CD4-positive, alpha-beta T cell treated with Interleukin-6 at 100 ng/mL for 8 hours (primary cell): ENCODE data around the gene ZNF423.

Source experiments
- DNase-seq: peaks from one replicate; pipeline ENCODE4 v3.0.0-alpha.2; 2020; ENCODE audit warnings: mixed read lengths, low spot score

The ZNF423 gene

DNA sequence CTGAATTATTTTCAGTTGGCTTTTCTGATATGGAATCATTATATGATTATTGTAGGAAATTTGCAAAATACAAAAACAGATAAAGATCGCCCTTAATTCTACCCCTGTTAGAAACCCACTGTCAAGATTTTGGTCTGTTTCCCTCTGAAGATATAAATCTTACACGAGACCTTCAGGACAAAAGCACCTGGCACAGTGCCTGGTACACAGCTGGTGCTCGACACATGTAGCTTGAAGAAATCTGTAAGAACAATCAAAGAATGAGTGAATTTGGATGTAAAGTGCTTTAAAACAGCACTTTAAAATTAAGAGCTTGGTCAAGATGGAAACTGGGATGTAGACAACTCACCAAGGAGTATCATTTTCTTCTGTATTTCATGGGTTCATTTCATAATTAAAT lies 301.2 kb downstream of the ZNF423 start:
- no peak for DNase-seq

DNA sequence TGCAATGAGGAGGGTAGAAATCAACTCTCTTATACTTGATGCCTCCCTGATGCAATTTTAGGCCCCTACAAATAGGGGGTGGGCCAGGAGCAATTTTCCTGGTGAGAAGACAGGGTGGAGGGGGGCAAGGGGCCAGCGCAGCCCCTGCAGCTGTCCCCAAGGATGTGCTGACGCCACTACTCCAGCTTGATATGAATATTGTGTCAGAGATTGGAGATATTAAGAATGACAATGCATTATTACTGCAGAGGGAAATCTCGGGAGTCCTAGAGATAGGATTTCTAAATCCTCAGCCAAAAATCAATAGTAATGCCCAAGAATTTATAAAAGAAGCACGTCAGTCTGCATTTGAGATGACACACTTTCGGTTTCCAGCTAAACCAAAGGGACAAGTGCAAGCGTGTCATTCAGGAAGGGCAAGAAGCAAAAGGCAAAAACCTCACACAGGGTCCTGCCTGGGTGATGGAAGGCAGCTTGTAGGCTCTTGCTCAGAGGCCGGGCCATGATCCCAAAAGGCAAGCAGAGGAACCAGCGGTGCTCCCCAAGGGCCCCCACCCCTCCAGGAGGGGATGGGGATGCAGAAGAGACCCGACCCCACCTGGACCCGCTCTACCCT lies 303.5 kb downstream of the ZNF423 start:
- no peak for DNase-seq

- DNase-seq: no peak
These were observed 305.2 kb downstream of the ZNF423 start for GRCh38 chr16:49550666-49551065.

GRCh38 chr16:49550140-49550539 lies 305.8 kb downstream of the ZNF423 start:
- DNase-seq: no peak

GRCh38 chr16:49548325-49548970 lies 307.5 kb downstream of the ZNF423 start:
- no peak for DNase-seq

- no peak for DNase-seq
These were observed 308.5 kb downstream of the ZNF423 start for GRCh38 chr16:49547448-49547847.

DNA sequence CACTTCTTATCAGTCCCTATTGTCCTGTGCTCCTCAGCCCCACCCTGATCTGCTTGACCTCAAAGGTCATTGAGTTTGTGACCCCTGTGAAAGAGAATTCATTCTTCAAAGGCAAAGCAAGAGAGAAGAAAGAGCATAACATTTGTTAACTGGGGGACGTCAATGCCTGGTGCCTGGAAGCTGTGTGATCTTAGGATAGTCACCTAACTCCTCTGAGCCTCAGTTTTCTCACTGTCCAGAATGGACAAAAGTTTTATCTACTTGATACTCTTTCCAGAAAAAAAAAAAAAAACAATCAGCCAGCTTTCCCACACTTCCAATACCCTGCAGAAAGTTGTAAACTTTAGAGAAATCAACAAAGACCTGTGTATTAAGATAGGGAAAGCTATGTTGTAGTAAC lies 309.2 kb downstream of the ZNF423 start:
- no peak for DNase-seq

DNA sequence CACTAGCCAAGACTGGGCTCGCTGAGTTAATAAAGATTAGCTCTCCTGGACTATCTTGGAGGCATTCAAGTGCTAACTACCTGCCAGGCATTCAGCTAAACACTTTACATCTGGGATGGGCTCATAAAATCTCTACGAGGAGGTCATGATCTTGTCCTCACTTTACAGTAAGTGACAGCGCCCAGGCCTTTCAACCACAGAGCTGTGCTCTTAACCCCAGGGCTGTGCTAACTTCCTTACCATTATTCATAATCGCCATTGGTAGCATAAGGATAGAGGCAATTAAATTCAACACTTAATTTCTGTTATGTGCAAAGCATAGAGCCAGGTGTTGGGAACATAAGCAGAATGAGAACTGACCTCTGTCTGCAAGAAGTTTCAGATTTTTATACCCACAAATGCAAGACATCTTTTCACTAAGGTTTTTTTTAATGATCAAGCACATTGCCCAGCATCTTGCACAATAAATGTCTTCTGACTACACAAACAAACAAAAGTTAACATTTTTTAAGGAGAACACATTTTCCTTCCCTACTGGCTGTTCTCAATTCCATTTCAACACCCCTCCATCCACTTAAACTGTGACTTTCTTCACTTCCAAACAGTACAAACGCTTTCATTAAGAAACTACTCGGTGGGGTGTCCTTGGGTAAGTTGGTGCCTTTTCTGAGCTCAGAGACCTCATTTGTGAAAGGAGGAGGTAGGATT lies 310.0 kb downstream of the ZNF423 start:
- no peak for DNase-seq

DNA sequence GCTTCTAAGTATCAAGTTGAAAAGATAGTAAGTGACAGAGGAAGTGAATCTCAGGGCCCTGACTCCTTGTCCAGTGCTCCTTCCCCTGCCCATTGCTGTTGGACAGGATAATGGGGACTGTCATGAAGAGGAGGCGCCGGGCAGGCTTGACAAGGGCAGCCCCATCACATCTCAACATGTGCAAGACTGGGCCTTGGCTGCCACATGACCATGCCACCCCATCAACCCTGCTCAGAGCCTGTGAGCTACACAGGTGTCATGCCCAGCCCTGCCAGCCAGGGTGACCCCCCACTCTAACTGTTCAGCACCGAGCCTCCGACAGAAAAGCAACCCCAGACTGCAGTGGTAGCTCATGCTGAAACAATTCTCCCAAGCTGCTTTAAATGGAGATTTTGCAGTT lies 310.7 kb downstream of the ZNF423 start:
- DNase-seq: no peak

GRCh38 chr16:49544828-49545227 lies 311.1 kb downstream of the ZNF423 start:
- DNase-seq: no peak

- no peak for DNase-seq
These were observed 312.3 kb downstream of the ZNF423 start for GRCh38 chr16:49543631-49543946.

- DNase-seq: no peak
These were observed 312.8 kb downstream of the ZNF423 start for GRCh38 chr16:49542946-49543630.

DNA sequence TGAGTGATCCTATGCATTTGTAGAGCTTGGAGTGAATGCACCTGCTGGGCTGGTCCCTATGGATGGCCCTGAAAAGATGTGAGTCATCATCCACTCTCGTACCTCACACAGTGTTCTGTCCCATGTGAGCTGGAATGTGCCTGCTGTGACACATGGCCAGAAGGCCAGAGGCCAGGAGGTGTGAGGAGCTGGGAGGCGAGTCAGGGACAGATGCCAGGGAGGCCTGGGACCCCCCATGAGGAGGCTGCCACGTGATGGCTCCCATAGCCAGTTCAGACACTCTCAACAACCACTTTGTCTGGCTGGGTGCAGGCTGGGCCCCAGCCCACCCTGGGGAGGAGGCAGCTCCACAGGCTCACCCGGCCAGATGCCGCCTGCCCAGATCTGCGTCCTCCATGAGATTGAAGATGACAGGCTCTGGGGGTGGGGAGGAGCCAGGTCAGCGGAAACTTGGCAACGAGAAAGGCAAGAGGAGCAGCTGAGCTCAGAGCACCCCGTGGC lies 313.5 kb downstream of the ZNF423 start:
- no peak for DNase-seq

GRCh38 chr16:49540836-49541235 lies 315.1 kb downstream of the ZNF423 start:
- no peak for DNase-seq

GRCh38 chr16:49539758-49540157 lies 316.2 kb downstream of the ZNF423 start:
- DNase-seq: no peak

GRCh38 chr16:49537924-49538459 lies 317.9 kb downstream of the ZNF423 start:
- no peak for DNase-seq

DNA sequence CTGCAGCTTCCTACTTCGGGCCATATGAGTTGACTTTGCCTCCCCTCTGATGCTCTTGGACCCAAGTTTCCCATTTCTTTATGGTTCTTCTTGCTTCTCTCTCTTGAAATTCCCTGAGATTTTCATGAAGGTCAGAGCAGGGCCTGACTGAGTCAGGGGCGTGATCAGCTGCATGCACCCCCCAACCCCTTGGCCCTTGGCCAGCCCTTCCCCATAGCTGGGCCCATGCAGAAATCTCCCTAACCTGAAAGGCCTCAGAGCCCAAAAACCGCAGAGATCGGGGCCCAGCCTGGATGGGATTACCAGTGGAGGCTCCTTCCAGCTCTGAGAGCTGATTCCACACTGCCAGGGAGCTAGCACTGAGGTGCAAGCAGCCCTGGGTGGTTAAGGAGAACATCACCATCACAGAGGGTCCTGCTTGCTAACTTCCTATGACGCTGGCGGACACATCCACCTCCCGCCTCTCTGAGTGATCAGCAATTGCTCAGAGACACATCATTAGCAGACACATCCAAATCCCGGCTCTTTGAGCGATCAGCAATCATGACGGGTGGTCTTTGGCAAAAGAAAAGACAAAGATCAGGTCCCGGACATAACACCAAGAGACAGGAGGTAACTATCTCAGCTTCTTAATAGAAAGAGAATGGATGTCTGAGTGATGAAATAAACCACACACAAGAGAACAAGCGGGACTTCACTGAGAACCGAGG lies 320.9 kb downstream of the ZNF423 start:
- no peak for DNase-seq

- no peak for DNase-seq
These were observed 322.5 kb downstream of the ZNF423 start for GRCh38 chr16:49533422-49533821.

DNA sequence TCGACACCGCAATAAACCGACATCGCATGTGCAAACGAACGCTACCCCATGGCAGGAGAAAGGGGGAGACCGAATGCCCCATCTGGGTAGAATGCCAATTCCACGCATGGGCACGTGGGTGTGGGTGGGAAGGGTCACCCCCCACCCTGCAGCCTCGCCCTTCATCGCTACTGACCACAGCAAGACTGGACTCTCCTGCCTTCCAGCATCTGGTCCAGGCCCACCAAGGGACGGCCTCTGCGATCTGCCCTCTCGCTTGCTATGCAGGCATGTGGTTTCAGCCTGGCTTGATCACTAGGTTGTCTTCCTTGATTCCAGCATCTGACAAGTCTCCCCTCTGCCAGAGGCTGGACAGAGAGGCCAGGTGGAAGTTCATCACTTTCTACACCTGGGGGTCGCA lies 323.0 kb downstream of the ZNF423 start:
- no peak for DNase-seq

DNA sequence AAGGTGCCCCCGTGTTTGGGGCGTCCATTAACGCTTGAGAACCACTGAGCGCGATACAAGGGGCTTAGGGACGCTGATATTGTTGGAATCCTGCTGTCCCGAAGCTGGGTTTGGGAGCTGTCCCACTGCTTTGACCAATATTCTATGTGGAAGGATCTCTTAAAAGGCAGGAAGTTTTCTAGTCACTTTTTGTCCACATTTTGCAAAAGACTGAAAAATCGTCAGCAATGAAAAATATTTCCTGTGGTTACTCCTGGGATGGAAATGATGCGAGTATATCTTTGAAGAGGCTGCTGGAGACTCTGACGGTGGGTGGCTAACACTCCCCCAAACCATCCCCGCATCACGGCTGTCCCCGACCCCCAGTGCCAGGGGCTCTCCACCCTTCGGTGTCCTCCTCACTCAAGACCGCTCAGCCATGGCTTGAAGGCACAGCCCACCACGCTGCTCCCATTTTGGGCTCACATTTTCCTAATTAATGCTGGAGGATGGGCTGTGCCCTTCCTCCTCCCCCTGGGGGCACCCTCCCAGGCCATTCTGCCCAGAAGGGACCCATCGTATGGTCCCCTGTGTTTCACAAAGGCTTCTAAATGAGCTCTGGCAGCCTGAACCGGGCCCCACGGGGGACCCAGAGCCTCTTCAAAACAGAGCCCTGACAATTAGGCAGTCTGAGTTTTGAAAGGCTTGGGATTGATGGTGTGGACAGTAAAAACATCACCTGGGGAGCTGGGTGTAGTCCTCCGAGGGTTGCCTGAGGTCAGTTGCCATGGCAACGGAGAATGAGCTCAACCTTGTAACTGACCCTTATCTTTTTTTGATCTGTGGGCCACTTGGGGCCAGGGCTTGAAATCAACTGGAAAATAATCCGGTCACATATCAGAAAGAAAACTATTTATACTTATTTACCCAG lies 323.7 kb downstream of the ZNF423 start:
- DNase-seq: no peak

- no peak for DNase-seq
These were observed 324.5 kb downstream of the ZNF423 start for GRCh38 chr16:49531425-49531824.
